Lower leg skin (tissue), 4 donors: Measurements from ENCODE around the gene LMF1. TPM values are rescaled to one million over a fixed set of nuclear protein-coding genes. Genes with fewer than 3 reads are reported as not detected.
A peak's percentile ranks its signal among the peaks of the same experiment; 100 is the strongest.

ENCODE experiments used
- DNase-seq, 2 donors: peaks; one replicate each; pipeline ENCODE4 v3.0.0-alpha.2; 2019; ENCODE audit warnings: low spot score in 2 of 2
- H3K4me3 ChIP-seq: fragments of 200-600 bp; sonication (generic); 2 replicates; pipeline ENCODE4 v1.5.1; 2017; ENCODE audit warnings: mild to moderate bottlenecking, low read depth; ENCODE audit not compliant: poor library complexity, severe bottlenecking
- CTCF ChIP-seq, 3 donors: fragments of 450-650 bp; IDR thresholded peaks; one replicate each; pipeline ENCODE4 v1.5.1; 2016; ENCODE audit warnings: antibody characterized with exemption in 3 of 3, mild to moderate bottlenecking in 3 of 3, moderate library complexity in 2 of 3
- POLR2A ChIP-seq, 2 donors: fragments of 450-650 bp; IDR thresholded peaks; one replicate each; pipeline ENCODE4 v1.6.1; 2016 to 2017; ENCODE audit warnings: antibody characterized with exemption in 2 of 2, mild to moderate bottlenecking in 1 of 2, moderate library complexity in 1 of 2
- WGBS, 2 donors: methylation state at CpG; one replicate each; pipeline ENCODE4 v1.1.5; 2018; 5-methylcytosine and 5-hydroxymethylcytosine counted together
- intact Hi-C: fragments of 100-400 bp; cut with DNase I; formaldehyde crosslinking; loops from one replicate; pipeline ENCODE4 v1.15.0; 2023; ENCODE audit warnings: low total_unique reads
- total RNA-seq, 4 donors: library from RNA; depleted of rRNA; stranded (reverse); fragments of >200 nt; gene quantifications; one replicate each; pipeline ENCODE4 v1.1.0, GENCODE V29; 2016

Gene LMF1
- total RNA-seq = 10 to 100 TPM; 31.3 to 68.3 (median 50.3) TPM

GRCh38 chr16:970766-971581, at the start of gene LMF1:
Gene LMF1 (minus strand): TSS chr16:970984. CDS start chr16:970980, 4 bp downstream.
- TF ChIP-seq POLR2A (IDR thresholded peaks at IDR 0.05) = no peak
- no peak for TF ChIP-seq CTCF (IDR thresholded peaks at IDR 0.05)
- peak within 1 kb of the TSS; percentile 88 for H3K4me3 ChIP-seq
- intact Hi-C loops = no loop called here
- WGBS, 2 donors = 5 to 13% methylated on average over 26 to 29 of the region's 71 CpGs
- peak; percentile 90 to 99 for DNase-seq

GRCh38 chr16:1020091-1020399, 49.3 kb upstream of the LMF1 start:
- DNase-seq = no peak
- H3K4me3 ChIP-seq = no peak overlapping the region
- WGBS, 2 donors = 31 to 42% methylated on average over 3 to 11 of the region's 11 CpGs
- intact Hi-C loops = no loop called here
- TF ChIP-seq POLR2A (IDR thresholded peaks at IDR 0.05) = no peak

- no peak for DNase-seq
- no peak for TF ChIP-seq CTCF (IDR thresholded peaks at IDR 0.05)
- no peak for TF ChIP-seq POLR2A (IDR thresholded peaks at IDR 0.05)
- no peak overlapping the region for H3K4me3 ChIP-seq
- WGBS, 2 donors = 27 to 35% methylated on average over 44 to 66 of the region's 66 CpGs
- intact Hi-C loops = no loop called here
Measured at GRCh38 chr16:1019231-1020090, 48.7 kb upstream of the LMF1 start.

GRCh38 chr16:1018447-1019198, 47.8 kb upstream of the LMF1 start:
- TF ChIP-seq POLR2A (IDR thresholded peaks at IDR 0.05) = no peak
- TF ChIP-seq CTCF (IDR thresholded peaks at IDR 0.05) = no peak
- no peak overlapping the region for H3K4me3 ChIP-seq
- 76 to 81% methylated on average over 14 to 15 of the region's 15 CpGs for WGBS, 2 donors
- no peak for DNase-seq
- intact Hi-C loops = no loop called here

- no peak overlapping the region for H3K4me3 ChIP-seq
- TF ChIP-seq CTCF (IDR thresholded peaks at IDR 0.05) = no peak
- TF ChIP-seq POLR2A (IDR thresholded peaks at IDR 0.05) = no peak
- intact Hi-C loops = no loop called here
- DNase-seq = no peak
- 79 to 87% methylated on average over 18 to 22 of the region's 22 CpGs for WGBS, 2 donors
Measured at GRCh38 chr16:1014771-1015495, 44.1 kb upstream of the LMF1 start.
